ENCODE measurements around the gene SERP2. TPM values are rescaled to one million over a fixed set of nuclear protein-coding genes. Genes with fewer than 3 reads are reported as not detected.

The SERP2 gene
- total and polyA plus RNA-seq, 9 of the 15 experiments (the other 6 are each of a cell fraction or from before 2014, with no cell fraction given): 0.13 TPM; not detected in 8

DNA sequence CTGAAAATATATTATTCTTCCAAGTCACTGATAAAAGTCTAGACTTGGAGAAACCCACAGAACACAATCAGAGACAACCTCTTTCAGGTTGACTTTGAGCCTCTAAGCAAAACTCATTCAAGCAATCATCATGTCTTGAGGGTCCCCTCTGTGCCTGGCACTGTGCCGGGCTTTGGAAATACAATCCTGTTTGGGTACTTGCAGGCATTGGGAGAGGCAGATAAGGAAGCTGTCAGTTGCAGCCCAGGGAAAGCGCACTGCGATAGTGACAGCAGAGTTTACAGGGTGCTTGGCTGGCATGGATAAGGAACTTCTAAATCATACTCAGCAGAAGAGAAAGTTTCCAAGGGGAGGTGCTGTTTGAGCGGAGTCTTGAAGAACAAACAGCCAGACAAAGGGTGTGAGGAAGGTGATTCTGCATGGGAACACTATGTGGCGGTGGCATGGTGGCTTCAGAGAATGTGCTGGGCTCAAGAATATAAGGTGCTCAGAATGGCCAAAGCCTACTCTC, 9.1 kb downstream of the SERP2 start (continued):
- TF ChIP-seq BCLAF1 (IDR thresholded peaks at IDR 0.05; ENCODE audit: borderline replicate concordance in 1 of 2, control insufficient read depth in 1 of 2, low read depth in 2 of 2, low read length in 1 of 2) (no peak), ZNF184 (CRISPR knock-in tag; IDR thresholded peaks at IDR 0.05) (no peak), ZNF318 (IDR thresholded peaks at IDR 0.05; ENCODE audit: borderline replicate concordance in 1 of 2, low read depth in 1 of 2) (no peak), SMARCC2 (IDR thresholded peaks at IDR 0.05; ENCODE audit: low read depth) (no peak), CEBPG (CRISPR knock-in tag; IDR thresholded peaks at IDR 0.05) (no peak), CEBPG (tag; conservative IDR thresholded peaks at IDR 0.05 in 1 of 2, IDR thresholded peaks at IDR 0.05 in 1 of 2) (no peak), PHF8 (IDR thresholded peaks at IDR 0.05; ENCODE audit: borderline replicate concordance, low read length) (no peak), EZH2 (IDR thresholded peaks at IDR 0.05; ENCODE audit: borderline replicate concordance, low read depth, low read length) (no peak), TFAM (CRISPR knock-in tag; conservative IDR thresholded peaks at IDR 0.05) (no peak), RAD21 (CRISPR knock-in tag; conservative IDR thresholded peaks at IDR 0.05 in 1 of 2, IDR thresholded peaks at IDR 0.05 in 1 of 2) (peak; percentile 35 to 45), NFE2 (IDR thresholded peaks at IDR 0.05; ENCODE audit: low read depth) (no peak)
- TF ChIP-seq, protein P1, sequence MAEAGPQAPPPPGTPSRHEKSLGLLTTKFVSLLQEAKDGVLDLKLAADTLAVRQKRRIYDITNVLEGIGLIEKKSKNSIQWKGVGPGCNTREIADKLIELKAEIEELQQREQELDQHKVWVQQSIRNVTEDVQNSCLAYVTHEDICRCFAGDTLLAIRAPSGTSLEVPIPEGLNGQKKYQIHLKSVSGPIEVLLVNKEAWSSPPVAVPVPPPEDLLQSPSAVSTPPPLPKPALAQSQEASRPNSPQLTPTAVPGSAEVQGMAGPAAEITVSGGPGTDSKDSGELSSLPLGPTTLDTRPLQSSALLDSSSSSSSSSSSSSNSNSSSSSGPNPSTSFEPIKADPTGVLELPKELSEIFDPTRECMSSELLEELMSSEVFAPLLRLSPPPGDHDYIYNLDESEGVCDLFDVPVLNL (CRISPR knock-in tag; IDR thresholded peaks at IDR 0.05; ENCODE audit: low read depth): no peak
- TF ChIP-seq, protein P2, sequence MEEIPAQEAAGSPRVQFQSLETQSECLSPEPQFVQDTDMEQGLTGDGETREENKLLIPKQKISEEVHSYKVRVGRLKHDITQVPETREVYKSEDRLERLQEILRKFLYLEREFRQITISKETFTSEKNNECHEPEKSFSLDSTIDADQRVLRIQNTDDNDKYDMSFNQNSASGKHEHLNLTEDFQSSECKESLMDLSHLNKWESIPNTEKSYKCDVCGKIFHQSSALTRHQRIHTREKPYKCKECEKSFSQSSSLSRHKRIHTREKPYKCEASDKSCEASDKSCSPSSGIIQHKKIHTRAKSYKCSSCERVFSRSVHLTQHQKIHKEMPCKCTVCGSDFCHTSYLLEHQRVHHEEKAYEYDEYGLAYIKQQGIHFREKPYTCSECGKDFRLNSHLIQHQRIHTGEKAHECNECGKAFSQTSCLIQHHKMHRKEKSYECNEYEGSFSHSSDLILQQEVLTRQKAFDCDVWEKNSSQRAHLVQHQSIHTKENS (CRISPR knock-in tag; IDR thresholded peaks at IDR 0.05): no peak

Data from K562 (cell line).